ENCODE results near the gene SULT1A2. TPM values are rescaled to one million over a fixed set of nuclear protein-coding genes. Genes with fewer than 3 reads are reported as not detected.

The SULT1A2 gene
- total and polyA plus RNA-seq, 2 of the 8 experiments (the other 6 are each of a cell fraction or from before 2014, with no cell fraction given): 0.29 to 0.35 TPM

DNA sequence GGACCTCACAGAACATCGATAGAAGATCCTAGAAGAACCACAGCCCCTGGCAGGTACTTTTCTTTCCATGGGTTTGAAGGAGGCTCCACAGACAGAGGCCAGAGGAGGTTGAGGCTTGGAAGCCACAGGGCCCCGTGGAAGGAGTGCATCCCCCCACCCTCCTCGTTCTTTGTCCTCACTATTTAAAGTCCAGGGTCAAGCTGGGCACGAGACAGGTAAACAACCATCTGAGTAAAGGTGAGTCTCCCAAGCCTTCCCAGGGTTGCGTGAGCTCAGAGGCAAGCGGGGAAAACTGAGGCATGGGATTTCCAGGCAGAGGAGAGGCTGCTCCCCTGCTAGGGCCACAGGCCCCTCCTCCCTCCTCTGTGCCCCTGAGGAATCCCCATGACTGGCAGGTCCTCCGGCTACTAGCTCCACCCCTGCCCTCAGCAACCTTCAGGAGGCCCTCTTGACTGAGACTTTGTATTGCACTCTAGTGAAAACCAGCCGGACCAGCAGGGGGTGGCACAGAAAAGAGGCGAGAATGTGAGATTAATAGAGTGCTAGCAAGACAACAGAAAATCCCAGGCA is 927 bp upstream of the SULT1A2 start (continued):
- TF ChIP-seq, protein P1, sequence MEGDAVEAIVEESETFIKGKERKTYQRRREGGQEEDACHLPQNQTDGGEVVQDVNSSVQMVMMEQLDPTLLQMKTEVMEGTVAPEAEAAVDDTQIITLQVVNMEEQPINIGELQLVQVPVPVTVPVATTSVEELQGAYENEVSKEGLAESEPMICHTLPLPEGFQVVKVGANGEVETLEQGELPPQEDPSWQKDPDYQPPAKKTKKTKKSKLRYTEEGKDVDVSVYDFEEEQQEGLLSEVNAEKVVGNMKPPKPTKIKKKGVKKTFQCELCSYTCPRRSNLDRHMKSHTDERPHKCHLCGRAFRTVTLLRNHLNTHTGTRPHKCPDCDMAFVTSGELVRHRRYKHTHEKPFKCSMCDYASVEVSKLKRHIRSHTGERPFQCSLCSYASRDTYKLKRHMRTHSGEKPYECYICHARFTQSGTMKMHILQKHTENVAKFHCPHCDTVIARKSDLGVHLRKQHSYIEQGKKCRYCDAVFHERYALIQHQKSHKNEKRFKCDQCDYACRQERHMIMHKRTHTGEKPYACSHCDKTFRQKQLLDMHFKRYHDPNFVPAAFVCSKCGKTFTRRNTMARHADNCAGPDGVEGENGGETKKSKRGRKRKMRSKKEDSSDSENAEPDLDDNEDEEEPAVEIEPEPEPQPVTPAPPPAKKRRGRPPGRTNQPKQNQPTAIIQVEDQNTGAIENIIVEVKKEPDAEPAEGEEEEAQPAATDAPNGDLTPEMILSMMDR (IDR thresholded peaks at IDR 0.05; ENCODE audit: control extremely low read depth in 1 of 3, insufficient read depth in 1 of 3, low read depth in 1 of 3, low read length in 3 of 3): no peak
- TF ChIP-seq TCF12 (IDR thresholded peaks at IDR 0.05; ENCODE audit: low read depth, low read length): no peak
- TF ChIP-seq EZH2 (IDR thresholded peaks at IDR 0.05; ENCODE audit: low read depth, low read length, severe bottlenecking): no peak

All from H1 (cell line).